Upper lobe of left lung (tissue), 4 donors: Measurements from ENCODE around the gene PACS1.

Experiments used
- POLR2A ChIP-seq, 4 donors: fragments of 450-650 bp; IDR thresholded peaks; one replicate each; pipeline ENCODE4 v1.5.1; 2016 to 2017; ENCODE audit warnings: antibody characterized with exemption in 4 of 4, mild to moderate bottlenecking in 2 of 4
- TF ChIP-seq, protein P1 (sequence below), 6 experiments: fragments of 450-650 bp in 4 of 6; fragments of 200-600 bp in 2 of 6; sonication (generic) in 2 of 6; IDR thresholded peaks; one replicate each; pipeline ENCODE4 v1.5.1; 2016 to 2019; ENCODE audit warnings: antibody characterized with exemption in 6 of 6

DNA sequence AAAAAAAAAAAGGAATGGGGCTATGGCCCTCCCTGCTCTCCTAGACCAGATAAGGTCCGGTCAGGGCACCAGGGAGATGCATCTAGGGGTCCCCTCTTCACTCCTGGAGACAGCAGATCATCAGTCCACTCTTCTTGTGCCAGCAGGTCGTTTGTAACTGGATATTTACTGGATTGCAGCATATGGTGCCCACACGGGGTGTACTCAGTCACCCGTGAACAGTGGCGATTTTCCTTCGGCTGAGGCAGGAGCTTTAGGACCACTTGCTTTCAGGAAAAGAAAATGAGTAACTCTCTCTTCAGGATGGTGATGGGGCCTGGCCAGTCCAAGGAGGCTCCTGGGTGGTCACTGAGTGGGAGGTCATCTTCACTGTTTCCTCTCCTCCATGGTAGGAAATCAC, 160.1 kb downstream of the PACS1 start:
- TF ChIP-seq POLR2A (IDR thresholded peaks at IDR 0.05), result no peak
- TF ChIP-seq, protein P1, sequence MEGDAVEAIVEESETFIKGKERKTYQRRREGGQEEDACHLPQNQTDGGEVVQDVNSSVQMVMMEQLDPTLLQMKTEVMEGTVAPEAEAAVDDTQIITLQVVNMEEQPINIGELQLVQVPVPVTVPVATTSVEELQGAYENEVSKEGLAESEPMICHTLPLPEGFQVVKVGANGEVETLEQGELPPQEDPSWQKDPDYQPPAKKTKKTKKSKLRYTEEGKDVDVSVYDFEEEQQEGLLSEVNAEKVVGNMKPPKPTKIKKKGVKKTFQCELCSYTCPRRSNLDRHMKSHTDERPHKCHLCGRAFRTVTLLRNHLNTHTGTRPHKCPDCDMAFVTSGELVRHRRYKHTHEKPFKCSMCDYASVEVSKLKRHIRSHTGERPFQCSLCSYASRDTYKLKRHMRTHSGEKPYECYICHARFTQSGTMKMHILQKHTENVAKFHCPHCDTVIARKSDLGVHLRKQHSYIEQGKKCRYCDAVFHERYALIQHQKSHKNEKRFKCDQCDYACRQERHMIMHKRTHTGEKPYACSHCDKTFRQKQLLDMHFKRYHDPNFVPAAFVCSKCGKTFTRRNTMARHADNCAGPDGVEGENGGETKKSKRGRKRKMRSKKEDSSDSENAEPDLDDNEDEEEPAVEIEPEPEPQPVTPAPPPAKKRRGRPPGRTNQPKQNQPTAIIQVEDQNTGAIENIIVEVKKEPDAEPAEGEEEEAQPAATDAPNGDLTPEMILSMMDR (IDR thresholded peaks at IDR 0.05), result no peak
